Measurements from ENCODE around the gene RAP1A. TPM values are rescaled to one million over a fixed set of nuclear protein-coding genes. Genes with fewer than 3 reads are reported as not detected.
A peak's percentile ranks its signal among the peaks of the same experiment; 100 is the strongest.
"Not testable (repeated sequence)": the region's sequence is repeated elsewhere in the genome, so short reads cannot be mapped to it uniquely, and the experiment has no call there.

RAP1A gene
- total RNA-seq, 2 experiments from 2014 or later, result 219 to 221 TPM

GRCh38 chr1:111599781-111600693 is 19.6 kb upstream of the RAP1A start:
- Mint-ChIP-seq H3K9me3 (no peaks in the 10 kb centered on the region), H3K27me3 (no peaks in the 10 kb centered on the region), H3K4me3 (peak overlapping the region; percentile 29), H3K4me1 (peaks cover 99% of the 10 kb centered on the region), H3K36me3 (ENCODE audit: low read depth) (peaks cover 24% of the 10 kb centered on the region), H3K27ac (peak overlapping the region; percentile 98)
- CTCF ChIA-PET, result interaction anchor here (0.9 to 7.2 kb wide), 8 partner anchors 13 to 122 kb away, joined by 3 to 61 read pairs (median 4); partner anchors contain the start of gene RAP1A
- no peak for DNase-seq
- POLR2A ChIA-PET, result interaction anchor here (0.9 to 17.5 kb wide), 14 partner anchors 9 to 726 kb away, joined by 3 to 641 read pairs (median 4); partner anchors contain the start of genes RAP1A and WDR77

GRCh38 chr1:111600886-111601386 is 18.7 kb upstream of the RAP1A start:
- Mint-ChIP-seq H3K4me1 (peaks cover 99% of the 10 kb centered on the region), H3K9me3 (no peaks in the 10 kb centered on the region), H3K27me3 (no peaks in the 10 kb centered on the region), H3K4me3 (peak overlapping the region; percentile 29), H3K36me3 (ENCODE audit: low read depth) (peaks cover 27% of the 10 kb centered on the region), H3K27ac (peak overlapping the region; percentile 98)
- POLR2A ChIA-PET, result interaction anchor here (0.9 to 17.5 kb wide), 13 partner anchors 10 to 727 kb away, joined by 3 to 641 read pairs (median 4); partner anchors contain the start of gene RAP1A
- DNase-seq, result no peak
- CTCF ChIA-PET, result interaction anchor here (0.8 to 7.2 kb wide), 9 partner anchors 8 to 123 kb away, joined by 3 to 61 read pairs (median 4); partner anchors contain the start of gene RAP1A

DNA sequence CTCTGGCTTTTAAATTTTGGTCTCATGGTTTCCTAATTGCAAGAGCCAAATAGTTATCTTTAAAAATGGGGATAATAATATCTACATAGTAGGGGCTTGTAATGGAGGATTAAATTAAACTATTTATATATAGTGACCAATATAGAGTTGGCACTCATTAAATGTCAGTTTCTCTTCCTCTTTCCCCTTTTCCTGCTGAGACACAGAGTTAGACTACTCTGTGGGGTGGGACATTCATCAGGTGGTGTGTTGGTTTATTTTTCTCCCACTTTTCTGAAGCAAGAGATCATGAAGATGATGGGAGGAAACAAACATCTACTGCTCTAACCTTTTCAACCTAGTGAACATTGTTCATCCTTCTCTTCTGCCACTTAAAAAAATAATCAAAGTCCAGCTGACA is 17.3 kb upstream of the RAP1A start:
- peak overlapping the region; percentile 98 for H3K27ac Mint-ChIP-seq
- no peak for DNase-seq
- H3K4me3 Mint-ChIP-seq, result peak overlapping the region; percentile 76
- H3K4me1 Mint-ChIP-seq, result peaks cover 92% of the 10 kb centered on the region
- peaks cover 25% of the 10 kb centered on the region for H3K36me3 Mint-ChIP-seq (ENCODE audit: low read depth)
- H3K9me3 Mint-ChIP-seq, result no peaks in the 10 kb centered on the region
- CTCF ChIA-PET, result interaction anchor here (1.7 to 7.2 kb wide), 5 partner anchors 9 to 94 kb away, joined by 7 to 61 read pairs (median 40); partner anchors contain the start of gene RAP1A
- POLR2A ChIA-PET, result interaction anchor here (1.4 to 17.5 kb wide), 9 partner anchors 10 to 386 kb away, joined by 5 to 641 read pairs (median 35); partner anchors contain the start of genes ADORA3, RAP1A and TMIGD3
- H3K27me3 Mint-ChIP-seq, result no peaks in the 10 kb centered on the region

GRCh38 chr1:111602974-111603373 is 16.6 kb upstream of the RAP1A start:
- H3K27me3 Mint-ChIP-seq, result no peaks in the 10 kb centered on the region
- H3K36me3 Mint-ChIP-seq (ENCODE audit: low read depth), result peaks cover 25% of the 10 kb centered on the region
- CTCF ChIA-PET, result interaction anchor here (1.6 to 7.2 kb wide), 7 partner anchors 10 to 95 kb away, joined by 3 to 61 read pairs (median 12); partner anchors contain the start of gene RAP1A
- peak; percentile 49 for DNase-seq
- H3K4me3 Mint-ChIP-seq, result peak overlapping the region; percentile 76
- H3K27ac Mint-ChIP-seq, result peak overlapping the region; percentile 98
- POLR2A ChIA-PET, result interaction anchor here (0.9 to 17.5 kb wide), 18 partner anchors 9 to 403 kb away, joined by 3 to 641 read pairs (median 6); partner anchors contain the start of genes ADORA3, RAP1A and TMIGD3
- peaks cover 85% of the 10 kb centered on the region for H3K4me1 Mint-ChIP-seq
- no peaks in the 10 kb centered on the region for H3K9me3 Mint-ChIP-seq

DNA sequence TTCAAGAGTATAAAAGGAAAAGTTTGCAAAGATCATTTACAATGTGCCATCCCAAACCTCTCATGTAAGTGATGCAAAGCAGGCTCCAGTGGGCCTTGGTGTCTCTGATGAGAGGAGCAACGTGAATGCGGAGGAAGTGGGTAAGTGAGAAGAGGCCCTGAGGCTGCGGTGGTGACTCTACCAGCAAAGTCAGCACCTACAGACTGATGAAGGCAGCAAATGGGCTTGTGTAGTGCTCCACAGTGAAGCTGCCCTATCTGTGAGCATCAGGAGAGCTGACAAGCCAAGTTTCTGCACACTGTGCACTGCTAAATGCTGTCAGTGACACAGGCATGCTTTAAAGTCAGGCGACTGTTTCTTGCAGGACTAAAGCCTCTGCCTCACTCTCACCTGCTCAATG is 15.6 kb upstream of the RAP1A start:
- Mint-ChIP-seq H3K27me3 (no peaks in the 10 kb centered on the region), H3K4me1 (peaks cover 75% of the 10 kb centered on the region), H3K36me3 (ENCODE audit: low read depth) (peaks cover 29% of the 10 kb centered on the region), H3K9me3 (no peaks in the 10 kb centered on the region), H3K4me3 (peak overlapping the region; percentile 76), H3K27ac (peak overlapping the region; percentile 98)
- peak; percentile 92 for DNase-seq
- POLR2A ChIA-PET, result interaction anchor here (0.7 to 17.5 kb wide), 25 partner anchors 8 to 728 kb away, joined by 3 to 641 read pairs (median 5); partner anchors contain the start of genes ADORA3, RAP1A and TMIGD3
- CTCF ChIA-PET, result interaction anchor here (1.3 to 7.2 kb wide), 10 partner anchors 9 to 155 kb away, joined by 3 to 61 read pairs (median 8); partner anchors contain the start of genes ATP5PB, RAP1A and WDR77

- Mint-ChIP-seq H3K36me3 (ENCODE audit: low read depth) (peaks cover 29% of the 10 kb centered on the region), H3K4me3 (no peak overlapping the region), H3K4me1 (peaks cover 67% of the 10 kb centered on the region), H3K27me3 (no peaks in the 10 kb centered on the region), H3K9me3 (peaks cover 2% of the 10 kb centered on the region), H3K27ac (peak overlapping the region; percentile 98)
- ChIA-PET CTCF (interaction anchor here (1.3 to 7.2 kb wide), 6 partner anchors 8 to 133 kb away, joined by 4 to 61 read pairs (median 26); partner anchors contain the start of gene RAP1A), POLR2A (interaction anchor here (1.0 to 17.5 kb wide), 10 partner anchors 7 to 146 kb away, joined by 3 to 641 read pairs (median 22); partner anchors contain the start of gene RAP1A)
- DNase-seq, result no peak
These were observed 14.7 kb upstream of the RAP1A start for GRCh38 chr1:111604931-111605330.

DNA sequence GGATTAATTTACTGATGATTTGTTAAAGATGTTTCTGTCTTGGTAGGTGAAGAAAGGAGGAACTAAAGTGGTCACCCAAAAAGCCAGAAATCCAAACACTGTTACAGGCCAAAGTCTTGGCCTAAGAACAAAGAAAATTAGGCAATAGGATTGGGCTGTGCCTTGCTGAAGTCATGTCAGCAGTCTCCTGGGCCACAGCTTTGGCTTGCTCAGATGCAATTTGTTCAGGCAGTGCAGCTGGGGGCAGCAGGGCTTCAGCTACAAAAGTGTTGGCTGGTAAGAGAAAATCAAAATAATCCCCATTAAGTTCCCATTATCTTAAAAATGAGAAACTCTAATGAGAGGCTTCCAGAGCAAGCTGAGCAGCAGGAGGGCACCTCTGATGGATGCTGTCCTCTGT is 14.0 kb upstream of the RAP1A start:
- peaks cover 60% of the 10 kb centered on the region for H3K4me1 Mint-ChIP-seq
- H3K4me3 Mint-ChIP-seq, result no peak overlapping the region
- H3K27me3 Mint-ChIP-seq, result no peaks in the 10 kb centered on the region
- POLR2A ChIA-PET, result interaction anchor here (5.7 to 17.5 kb wide), 5 partner anchors 7 to 97 kb away, joined by 35 to 641 read pairs (median 128); partner anchors contain the start of gene RAP1A
- peak overlapping the region; percentile 98 for H3K27ac Mint-ChIP-seq
- peaks cover 2% of the 10 kb centered on the region for H3K9me3 Mint-ChIP-seq
- H3K36me3 Mint-ChIP-seq (ENCODE audit: low read depth), result peaks cover 25% of the 10 kb centered on the region
- CTCF ChIA-PET, result interaction anchor here (1.1 to 5.1 kb wide), 3 partner anchors 10 to 16 kb away, joined by 4 to 40 read pairs (median 12); partner anchors contain the start of gene RAP1A
- DNase-seq, result no peak

GRCh38 chr1:111606457-111607215 is 13.0 kb upstream of the RAP1A start:
- not testable (repeated sequence) for DNase-seq, H3K27me3 Mint-ChIP-seq, H3K9me3 Mint-ChIP-seq, H3K4me3 Mint-ChIP-seq
- Mint-ChIP-seq H3K4me1 (peaks cover 50% of the 10 kb centered on the region), H3K36me3 (ENCODE audit: low read depth) (peaks cover 25% of the 10 kb centered on the region), H3K27ac (peak overlapping the region; percentile 62)
- POLR2A ChIA-PET, result interaction anchor here (7.5 to 17.5 kb wide), 2 partner anchors 14 to 15 kb away, joined by 357 to 641 read pairs; partner anchors contain the start of gene RAP1A
- CTCF ChIA-PET, result interaction anchor here (5.1 kb wide), 1 partner anchor 14 kb away, joined by 40 read pairs; the partner anchor contains the start of gene RAP1A

GRCh38 chr1:111608528-111608927 is 11.1 kb upstream of the RAP1A start:
- H3K9me3 Mint-ChIP-seq, H3K27ac Mint-ChIP-seq, H3K27me3 Mint-ChIP-seq, CTCF ChIA-PET, DNase-seq, H3K4me3 Mint-ChIP-seq: not testable (repeated sequence)
- Mint-ChIP-seq H3K36me3 (ENCODE audit: low read depth) (peaks cover 17% of the 10 kb centered on the region), H3K4me1 (peaks cover 32% of the 10 kb centered on the region)
- POLR2A ChIA-PET, result interaction anchor here (17.5 kb wide), 1 partner anchor 12 kb away, joined by 641 read pairs; the partner anchor contains the start of gene RAP1A

- no peak for DNase-seq
- CTCF ChIA-PET, result interaction anchor here (0.7 to 2.9 kb wide), 5 partner anchors 19 to 104 kb away, joined by 3 to 11 read pairs (median 4); no protein-coding TSS in a partner anchor
- POLR2A ChIA-PET, result interaction anchor here (1.1 to 17.5 kb wide), 4 partner anchors 9 to 19 kb away, joined by 5 to 641 read pairs (median 26); partner anchors contain the start of gene RAP1A
- Mint-ChIP-seq H3K9me3 (peaks cover 2% of the 10 kb centered on the region), H3K4me1 (peaks cover 23% of the 10 kb centered on the region), H3K27ac (no peak overlapping the region), H3K36me3 (ENCODE audit: low read depth) (peaks cover 15% of the 10 kb centered on the region), H3K27me3 (no peaks in the 10 kb centered on the region), H3K4me3 (no peak overlapping the region)
These were observed 7.6 kb upstream of the RAP1A start for GRCh38 chr1:111611986-111612385.

DNA sequence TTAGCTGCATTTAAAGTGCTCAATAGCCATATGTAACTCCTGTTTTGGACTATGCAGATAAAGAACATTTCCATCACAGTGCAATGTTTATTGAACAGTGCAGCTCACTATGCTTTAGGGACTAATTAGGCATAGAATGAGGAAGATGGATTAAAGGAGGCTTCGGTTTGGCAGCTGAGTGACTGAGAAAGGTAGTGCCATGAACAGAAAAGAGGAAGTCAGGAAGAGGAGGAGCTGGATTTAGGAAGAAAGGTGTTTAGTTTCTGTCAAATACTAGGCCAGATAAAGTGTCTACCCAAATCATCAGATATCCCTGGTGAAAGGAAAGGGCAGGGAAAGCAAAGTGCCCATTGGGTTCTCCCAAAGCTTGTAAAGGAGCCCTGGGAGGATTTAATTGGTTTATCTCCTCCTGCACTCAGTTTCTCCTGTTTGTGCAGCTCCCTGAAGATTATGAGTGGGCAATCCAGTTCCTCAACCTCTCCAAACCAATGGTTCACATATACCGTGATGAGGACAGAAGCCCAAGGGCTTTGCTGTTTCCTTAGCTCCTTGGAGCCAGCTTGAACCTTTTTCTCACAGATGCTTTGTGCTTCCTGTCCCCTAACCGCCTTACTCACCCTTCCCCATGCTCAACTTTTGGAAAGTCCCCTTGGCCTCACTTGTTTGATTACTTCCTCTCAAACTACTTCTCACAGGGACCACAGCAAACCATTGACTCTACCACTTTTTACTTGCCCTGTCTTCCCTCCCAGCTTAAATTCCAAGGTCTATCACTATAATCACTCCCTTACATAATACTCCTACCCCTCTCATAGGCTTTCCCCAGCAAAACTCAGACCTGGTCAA is 3.5 kb upstream of the RAP1A start:
- CTCF ChIA-PET, result interaction anchor here (1.0 to 2.4 kb wide), 10 partner anchors 10 to 108 kb away, joined by 3 to 26 read pairs (median 4); no protein-coding TSS in a partner anchor
- DNase-seq, result peak; percentile 67
- Mint-ChIP-seq H3K27me3 (no peaks in the 10 kb centered on the region), H3K9me3 (no peaks in the 10 kb centered on the region), H3K4me1 (peaks cover 44% of the 10 kb centered on the region), H3K4me3 (peak overlapping the region; percentile 40), H3K36me3 (ENCODE audit: low read depth) (peaks cover 20% of the 10 kb centered on the region), H3K27ac (peak overlapping the region; percentile 89)
- POLR2A ChIA-PET, result interaction anchor here (1.9 to 12.5 kb wide), 5 partner anchors 8 to 108 kb away, joined by 7 to 641 read pairs (median 31); no protein-coding TSS in a partner anchor

Measured in activated CD4-positive, alpha-beta memory T cell treated with anti-CD3 and anti-CD28 coated beads, Interleukin-2, amount 10 ng/mL, durations not matched to agents 7 days and 5 days (primary cell).